ENCODE results near the gene TRIM67. TPM values are rescaled to one million over a fixed set of nuclear protein-coding genes. Genes with fewer than 3 reads are reported as not detected.
A peak's percentile ranks its signal among the peaks of the same experiment; 100 is the strongest.

Gene TRIM67
- total and polyA plus RNA-seq, 12 donors = 0.06 to 1.5 (median 0.31) TPM

GRCh38 chr1:231226156-231226555 is 64.3 kb downstream of the TRIM67 start:
- 83 to 94% (median 90%) methylated on average over 7 of the region's 7 CpGs for WGBS, 4 donors
- H3K4me3 ChIP-seq = no peak overlapping the region
- no peaks in the 10 kb centered on the region for H3K9me3 ChIP-seq (replicated peaks in 1 of 3)
- peak in 1 of 7 donors; percentile 11 for DNase-seq
- no peak overlapping the region for H3K27ac ChIP-seq
- no peaks in the 10 kb centered on the region for H3K27me3 ChIP-seq
- intact Hi-C loops (cut with DNase I) = no loop called here
- TF ChIP-seq CTCF (IDR thresholded peaks at IDR 0.05) = no peak
- no peak for TF ChIP-seq POLR2A (IDR thresholded peaks at IDR 0.05)
- H3K4me1 ChIP-seq (replicated peaks in 1 of 2) = no peaks in the 10 kb centered on the region
- H3K36me3 ChIP-seq (replicated peaks in 1 of 2) = peaks cover 0 to 48% of the 10 kb centered on the region in 2 donors

GRCh38 chr1:231231511-231231910 is 69.7 kb downstream of the TRIM67 start:
- TF ChIP-seq CTCF (IDR thresholded peaks at IDR 0.05) (no peak), POLR2A (IDR thresholded peaks at IDR 0.05) (no peak)
- DNase-seq = no peak
- WGBS, 4 donors = 93 to 97% (median 96%) methylated on average over 10 of the region's 10 CpGs
- Histone ChIP-seq H3K27ac (no peak overlapping the region), H3K36me3 (replicated peaks in 1 of 2) (peaks cover 0 to 26% of the 10 kb centered on the region in 2 donors), H3K27me3 (no peaks in the 10 kb centered on the region), H3K9me3 (replicated peaks in 1 of 3) (no peaks in the 10 kb centered on the region), H3K4me1 (replicated peaks in 1 of 2) (peaks cover 13 to 17% of the 10 kb centered on the region in 2 donors), H3K4me3 (no peak overlapping the region)
- intact Hi-C loops (cut with DNase I) = no loop called here

GRCh38 chr1:231232870-231233734 is 71.2 kb downstream of the TRIM67 start:
- Histone ChIP-seq H3K27ac (peak overlapping the region in 2 of 5 donors; percentile 23 to 50), H3K36me3 (replicated peaks in 1 of 2) (peaks cover 0 to 26% of the 10 kb centered on the region in 2 donors), H3K4me3 (no peak overlapping the region), H3K4me1 (replicated peaks in 1 of 2) (peaks cover 17 to 19% of the 10 kb centered on the region in 2 donors), H3K9me3 (replicated peaks in 1 of 3) (no peaks in the 10 kb centered on the region), H3K27me3 (no peaks in the 10 kb centered on the region)
- intact Hi-C loops (cut with DNase I) = no loop called here
- DNase-seq = no peak
- TF ChIP-seq CTCF (IDR thresholded peaks at IDR 0.05) (no peak), POLR2A (IDR thresholded peaks at IDR 0.05) (no peak)
- 84 to 89% (median 86%) methylated on average over 14 of the region's 14 CpGs for WGBS, 4 donors

- 42 to 44% (median 43%) methylated on average over 8 of the region's 8 CpGs for WGBS, 4 donors
- H3K4me3 ChIP-seq = no peak overlapping the region
- intact Hi-C loops (cut with DNase I) = no loop called here
- no peaks in the 10 kb centered on the region for H3K27me3 ChIP-seq
- peak overlapping the region in 3 of 5 donors; percentile 23 to 50 (median 35) for H3K27ac ChIP-seq
- no peaks in the 10 kb centered on the region for H3K9me3 ChIP-seq (replicated peaks in 1 of 3)
- peak in 6 of 7 donors; percentile 42 to 66 (median 50) for DNase-seq
- peaks cover 17 to 19% of the 10 kb centered on the region in 2 donors for H3K4me1 ChIP-seq (replicated peaks in 1 of 2)
- peaks cover 0 to 27% of the 10 kb centered on the region in 2 donors for H3K36me3 ChIP-seq (replicated peaks in 1 of 2)
- no peak for TF ChIP-seq CTCF (IDR thresholded peaks at IDR 0.05)
- no peak for TF ChIP-seq POLR2A (IDR thresholded peaks at IDR 0.05)
Observed at GRCh38 chr1:231233735-231234417, 72.0 kb downstream of the TRIM67 start.
